ENCODE measurements around the gene PRTFDC1.
A peak's percentile ranks its signal among the peaks of the same experiment; 100 is the strongest.

PRTFDC1 gene

GRCh38 chr10:24968349-24968748, 15.9 kb upstream of the PRTFDC1 start:
- TF ChIP-seq CTCF (conservative IDR thresholded peaks at IDR 0.05; ENCODE audit: control insufficient read depth, insufficient read depth, low read depth, low read length): no peak
- H3K4me3 ChIP-seq (ENCODE audit: control insufficient read depth, low read depth, low read length): no peak overlapping the region
- DNase-seq (ENCODE audit: low read depth): no peak

- TF ChIP-seq CTCF (conservative IDR thresholded peaks at IDR 0.05; ENCODE audit: control insufficient read depth, insufficient read depth, low read depth, low read length): no peak
- no peak for DNase-seq (ENCODE audit: low read depth)
- no peak overlapping the region for H3K4me3 ChIP-seq (ENCODE audit: control insufficient read depth, low read depth, low read length)
Measured at GRCh38 chr10:24966962-24967481, 14.6 kb upstream of the PRTFDC1 start.

GRCh38 chr10:24965051-24965450, 12.6 kb upstream of the PRTFDC1 start:
- no peak overlapping the region for H3K4me3 ChIP-seq (ENCODE audit: control insufficient read depth, low read depth, low read length)
- no peak for TF ChIP-seq CTCF (conservative IDR thresholded peaks at IDR 0.05; ENCODE audit: control insufficient read depth, insufficient read depth, low read depth, low read length)
- DNase-seq (ENCODE audit: low read depth): no peak

GRCh38 chr10:24963521-24964041, 11.2 kb upstream of the PRTFDC1 start:
- H3K4me3 ChIP-seq (ENCODE audit: control insufficient read depth, low read depth, low read length): no peak overlapping the region
- no peak for DNase-seq (ENCODE audit: low read depth)
- no peak for TF ChIP-seq CTCF (conservative IDR thresholded peaks at IDR 0.05; ENCODE audit: control insufficient read depth, insufficient read depth, low read depth, low read length)

GRCh38 chr10:24962995-24963394, 10.6 kb upstream of the PRTFDC1 start:
- no peak overlapping the region for H3K4me3 ChIP-seq (ENCODE audit: control insufficient read depth, low read depth, low read length)
- peak; percentile 69 for DNase-seq (ENCODE audit: low read depth)
- TF ChIP-seq CTCF (conservative IDR thresholded peaks at IDR 0.05; ENCODE audit: control insufficient read depth, insufficient read depth, low read depth, low read length): no peak

- TF ChIP-seq CTCF (conservative IDR thresholded peaks at IDR 0.05; ENCODE audit: control insufficient read depth, insufficient read depth, low read depth, low read length): no peak
- DNase-seq (ENCODE audit: low read depth): peak; percentile 34
- no peak overlapping the region for H3K4me3 ChIP-seq (ENCODE audit: control insufficient read depth, low read depth, low read length)
Measured at GRCh38 chr10:24961582-24961981, 9.2 kb upstream of the PRTFDC1 start.

GRCh38 chr10:24959382-24959730, 7.0 kb upstream of the PRTFDC1 start:
- H3K4me3 ChIP-seq (ENCODE audit: control insufficient read depth, low read depth, low read length): peak overlapping the region; percentile 7

More at GRCh38 chr10:24959382-24959730, 7.0 kb upstream of the PRTFDC1 start:
- DNase-seq (ENCODE audit: low read depth): no peak
- no peak for TF ChIP-seq CTCF (conservative IDR thresholded peaks at IDR 0.05; ENCODE audit: control insufficient read depth, insufficient read depth, low read depth, low read length)
